Urinary bladder (tissue), 4 donors: ENCODE results near the gene CHML. TPM values are rescaled to one million over a fixed set of nuclear protein-coding genes. Genes with fewer than 3 reads are reported as not detected.
"Not testable (repeated sequence)": the region's sequence is repeated elsewhere in the genome, so short reads cannot be mapped to it uniquely, and the experiment has no call there.

Experiments
- DNase-seq: peaks from one replicate; pipeline ENCODE4 v3.0.0-alpha.2; 2015; ENCODE audit errors: extremely low spot score
- H3K27ac ChIP-seq: one replicate; pipeline ENCODE4 v1.5.1; 2013; ENCODE audit warnings: low read depth, mild to moderate bottlenecking, moderate library complexity
- H3K36me3 ChIP-seq: one replicate; pipeline ENCODE4 v1.6.1; 2013; ENCODE audit warnings: mild to moderate bottlenecking, moderate library complexity; ENCODE audit not compliant: insufficient read depth
- H3K4me1 ChIP-seq: one replicate; pipeline ENCODE4 v1.6.1; 2013; ENCODE audit warnings: mild to moderate bottlenecking, moderate library complexity; ENCODE audit not compliant: insufficient read depth
- H3K4me3 ChIP-seq: one replicate; pipeline ENCODE4 v1.5.1; 2013; ENCODE audit warnings: low read depth, low read length
- WGBS: extraction: QIAGEN DNeasy Blood & Tissue Kit; methylation state at CpG from one replicate; pipeline ENCODE4 v1.1.7; 2013; 5-methylcytosine and 5-hydroxymethylcytosine counted together
- polyA plus RNA-seq: library from polyadenylated mRNA; stranded (reverse); fragments of 200-250 nt; gene quantifications from one replicate; pipeline ENCODE4 v1.2.3, GENCODE V29; 2013
- total RNA-seq: library from RNA; depleted of rRNA; stranded (reverse); fragments of >200 nt; gene quantifications from one replicate; pipeline ENCODE4 v1.2.3, GENCODE V29; 2014
- donor health status: healthy with polysubstance abuse.
- donor health status: healthy.

CHML gene
- total and polyA plus RNA-seq, 2 donors: 4.2 to 21.8 TPM

DNA sequence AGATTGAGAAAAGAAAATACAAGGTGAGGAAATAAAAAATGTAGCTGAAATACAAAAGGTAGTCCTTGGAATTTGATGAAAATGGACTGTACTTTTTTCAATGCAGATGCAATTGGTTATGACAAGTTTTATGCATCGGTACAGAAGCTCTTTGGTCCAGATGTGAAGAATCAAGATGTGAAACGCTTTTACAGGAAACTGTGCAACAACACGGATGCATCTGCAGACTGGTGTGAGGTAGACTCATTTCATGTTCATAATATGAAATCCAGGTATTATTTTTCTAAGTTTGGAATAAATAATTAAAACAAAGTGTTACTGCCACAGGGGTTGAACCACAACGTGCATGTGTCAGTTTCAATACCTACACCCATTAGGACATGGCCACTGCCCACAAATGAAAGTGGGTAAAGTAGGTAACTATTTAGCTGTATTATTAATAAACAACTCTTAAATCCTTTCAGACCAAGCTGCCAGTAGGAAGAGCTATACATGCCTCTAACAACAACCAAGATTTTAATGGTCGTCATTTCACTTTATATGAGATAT, 20.3 kb upstream of the CHML start:
- Histone ChIP-seq H3K36me3 (no peaks in the 10 kb centered on the region), H3K4me3 (no peak overlapping the region), H3K4me1 (no peaks in the 10 kb centered on the region), H3K27ac (no peak overlapping the region)
- DNase-seq: no peak
- WGBS: 84% methylated on average over 5 of the region's 5 CpGs

DNA sequence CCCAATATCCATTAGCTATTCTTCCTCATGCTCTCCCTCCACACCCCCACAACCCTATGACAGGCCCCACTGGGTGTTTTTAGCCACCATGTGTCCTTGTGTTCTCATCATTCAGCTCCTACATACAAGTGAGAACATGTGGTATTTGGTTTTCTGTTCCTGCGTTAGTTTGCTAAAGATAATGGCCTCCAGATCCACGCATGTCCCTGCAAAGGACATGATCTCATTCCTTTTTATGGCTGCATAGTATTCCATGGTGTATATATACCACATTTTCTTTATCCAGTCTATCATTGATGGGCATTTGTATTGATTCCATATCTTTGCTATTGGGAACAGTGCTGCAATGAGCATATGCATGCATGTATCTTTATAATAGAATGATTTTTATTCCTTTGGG, 18.8 kb upstream of the CHML start:
- not testable (repeated sequence) for H3K36me3 ChIP-seq, H3K4me1 ChIP-seq, H3K4me3 ChIP-seq, DNase-seq, H3K27ac ChIP-seq
- 88% methylated on average over 2 of the region's 2 CpGs for WGBS

DNA sequence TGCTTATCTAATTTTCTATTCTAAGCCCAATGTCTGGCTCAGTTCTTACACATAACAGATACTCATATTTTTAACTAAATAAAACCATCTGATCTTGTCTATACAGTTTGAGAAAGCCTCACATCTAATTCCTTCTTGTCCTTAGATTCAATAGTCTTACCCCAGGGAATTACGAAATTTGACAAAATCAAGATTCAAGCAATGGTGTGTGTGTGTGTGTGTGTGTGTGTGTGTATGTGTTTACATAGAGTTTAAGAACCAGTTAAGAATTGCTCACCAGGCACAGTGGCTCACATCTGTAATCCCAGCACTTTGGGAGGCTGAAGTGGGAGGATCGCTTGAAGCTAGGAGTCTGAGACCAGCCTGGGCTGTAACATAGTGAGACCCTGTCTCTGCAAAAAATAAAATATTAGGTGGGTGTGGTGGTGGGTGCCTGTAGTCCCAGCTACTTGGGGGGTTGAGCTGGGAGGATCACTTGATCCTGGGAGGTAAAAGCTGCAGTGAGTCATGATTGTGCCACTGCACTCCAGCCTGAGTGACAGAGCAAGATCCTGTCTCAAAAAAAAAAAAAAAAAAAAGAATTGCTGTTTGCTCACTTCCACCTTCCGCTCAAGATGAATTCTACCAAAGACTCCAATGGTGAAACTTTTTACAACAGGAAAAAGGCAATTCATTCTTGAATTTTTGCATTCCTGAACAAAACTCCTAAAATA, 18.1 kb upstream of the CHML start:
- DNase-seq: no peak
- H3K36me3 ChIP-seq: no peaks in the 10 kb centered on the region
- no peak overlapping the region for H3K27ac ChIP-seq
- no peak overlapping the region for H3K4me3 ChIP-seq
- H3K4me1 ChIP-seq: no peaks in the 10 kb centered on the region
- WGBS: 88% methylated on average over 3 of the region's 3 CpGs

DNA sequence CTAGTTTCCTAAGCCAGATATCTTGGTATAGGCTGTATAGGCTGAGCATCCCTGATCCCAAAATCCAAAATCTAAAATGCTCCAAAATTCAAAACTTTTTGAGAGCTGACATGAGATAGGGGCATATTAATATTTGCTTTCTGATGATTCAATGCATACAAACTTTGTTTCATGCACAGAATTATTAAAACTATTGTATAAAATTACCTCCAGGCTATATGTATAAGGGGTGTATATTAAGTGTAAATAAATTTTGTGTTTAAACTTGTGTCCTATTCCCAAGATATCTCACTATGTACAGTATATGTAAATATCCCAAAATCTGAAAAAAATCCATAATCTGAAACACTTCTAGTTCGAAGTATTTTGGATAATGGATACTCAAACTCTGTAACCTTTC, 14.5 kb upstream of the CHML start:
- H3K4me1 ChIP-seq: no peaks in the 10 kb centered on the region

DNA sequence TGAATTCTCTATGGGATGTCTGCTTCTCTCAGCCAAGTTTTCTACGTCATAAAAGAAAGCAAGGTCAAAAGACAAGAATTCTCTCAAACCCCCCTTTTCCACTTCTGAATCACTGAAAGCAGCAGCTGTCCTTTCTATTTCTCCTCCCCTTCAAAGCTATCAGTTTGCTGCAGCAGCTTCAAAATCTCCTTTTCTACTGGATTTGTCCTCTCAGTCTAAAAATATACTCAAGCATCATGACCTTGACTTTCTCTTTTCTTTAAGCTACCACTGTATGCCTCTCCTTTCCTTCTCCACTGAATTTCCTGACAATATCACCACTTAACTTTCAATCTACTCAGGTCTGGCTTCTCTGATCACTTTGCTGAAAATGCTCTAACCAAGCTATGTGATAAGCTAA, 13.8 kb upstream of the CHML start:
- Histone ChIP-seq H3K4me3 (no peak overlapping the region), H3K36me3 (no peaks in the 10 kb centered on the region), H3K4me1 (no peaks in the 10 kb centered on the region), H3K27ac (no peak overlapping the region)
- no peak for DNase-seq
- WGBS: 52% methylated on average over 1 of the region's 1 CpG

More for the DNA sequence above, 14.5 kb upstream of the CHML start:
- Histone ChIP-seq H3K4me3 (no peak overlapping the region), H3K27ac (no peak overlapping the region), H3K36me3 (no peaks in the 10 kb centered on the region)
- no peak for DNase-seq
- WGBS: 90% methylated on average over 1 of the region's 1 CpG

DNA sequence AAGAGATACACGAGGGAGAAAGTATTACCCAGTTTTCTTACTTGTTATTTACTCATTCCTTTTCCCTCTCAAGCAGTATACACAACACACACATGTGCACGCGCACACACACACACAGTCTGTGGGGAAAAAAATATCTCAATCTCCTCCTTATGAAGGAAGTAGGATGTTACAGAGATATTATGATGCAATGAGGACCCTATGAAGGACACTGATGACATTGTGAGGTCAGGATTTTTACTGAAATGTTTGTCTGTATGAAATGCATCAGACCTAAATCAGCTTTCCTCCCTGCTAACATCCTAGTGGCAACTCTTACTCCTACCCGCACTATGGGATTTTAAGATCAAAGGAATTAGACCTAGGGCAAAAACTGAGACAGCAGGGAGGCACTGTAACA, 11.8 kb upstream of the CHML start, which contains the start of gene WDR64:
Gene WDR64 (plus strand): TSS at position 270 of the 400 bp plus-strand sequence. CDS start 204 bp downstream, outside the sequence.
- Histone ChIP-seq H3K4me3 (no peak within 1 kb of the TSS), H3K4me1 (no peaks in the 10 kb centered on the region), H3K27ac (no peak within 1 kb of the TSS), H3K36me3 (no peaks in the 10 kb centered on the region)
- WGBS: 89% methylated on average over 4 of the region's 4 CpGs
- no peak for DNase-seq

DNA sequence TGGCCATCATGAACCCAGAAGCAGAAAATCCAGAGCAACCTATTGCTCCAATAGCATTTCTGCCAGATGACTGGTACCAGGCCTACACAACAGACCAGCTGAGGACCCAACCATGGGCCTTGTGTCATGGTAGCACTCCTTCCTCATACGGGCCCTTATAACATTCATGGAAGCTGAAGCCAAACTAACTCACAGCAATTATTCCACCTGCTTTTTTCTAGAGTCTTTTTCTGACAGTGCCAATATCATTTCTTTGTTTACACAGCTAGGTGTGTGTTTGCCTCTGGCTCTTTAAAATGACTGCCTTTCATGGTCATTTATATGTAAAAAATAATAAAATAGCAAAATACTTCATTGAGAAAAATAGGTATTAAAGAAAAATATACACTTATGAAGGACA, 8.0 kb upstream of the CHML start:
- no peak for DNase-seq
- H3K4me3 ChIP-seq: no peak overlapping the region
- H3K36me3 ChIP-seq: no peaks in the 10 kb centered on the region
- H3K27ac ChIP-seq: no peak overlapping the region
- H3K4me1 ChIP-seq: no peaks in the 10 kb centered on the region
- 89% methylated on average over 1 of the region's 1 CpG for WGBS

DNA sequence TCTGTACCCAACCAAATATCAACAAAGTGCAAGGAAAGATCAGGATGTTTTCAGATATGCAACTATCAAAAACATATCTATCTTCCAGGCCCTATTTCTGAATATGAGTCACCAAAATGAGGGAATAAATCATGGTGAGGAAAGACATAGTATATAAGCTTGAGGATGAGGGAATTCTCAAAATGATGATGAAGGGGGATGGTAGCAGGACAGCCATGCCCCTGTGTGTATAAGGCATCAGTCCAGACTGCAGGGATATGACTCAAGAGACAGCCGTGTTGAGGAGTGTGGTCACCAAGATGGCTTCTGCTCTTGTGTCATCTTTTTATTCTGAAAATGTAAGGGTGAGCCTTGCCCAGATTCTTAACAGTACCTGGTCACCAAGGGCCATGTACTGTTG, 7.5 kb upstream of the CHML start:
- Histone ChIP-seq H3K27ac (no peak overlapping the region), H3K4me3 (no peak overlapping the region), H3K36me3 (no peaks in the 10 kb centered on the region), H3K4me1 (no peaks in the 10 kb centered on the region)
- DNase-seq: no peak
- WGBS: 75% methylated on average over 1 of the region's 1 CpG

DNA sequence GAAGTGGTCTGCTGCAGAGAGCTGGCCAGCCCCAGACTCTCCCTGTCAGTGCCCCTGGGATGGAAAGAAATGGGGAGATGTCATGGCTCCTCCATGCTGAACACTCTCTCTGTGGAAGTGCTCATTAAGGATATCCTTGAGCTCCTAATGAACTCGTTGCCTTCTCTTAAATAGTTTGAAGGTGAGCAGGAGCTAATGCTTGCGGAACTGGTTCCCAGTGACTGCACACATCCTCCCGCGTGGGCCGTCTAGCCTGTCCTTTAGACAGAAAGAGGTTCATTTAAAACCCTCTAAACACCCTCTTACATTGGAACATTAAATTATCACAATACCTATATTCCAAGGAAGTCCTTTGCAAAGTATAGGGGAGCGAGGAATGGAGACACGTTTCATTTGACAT, 6.0 kb upstream of the CHML start:
- Histone ChIP-seq H3K27ac (no peak overlapping the region), H3K4me3 (no peak overlapping the region), H3K4me1 (no peaks in the 10 kb centered on the region), H3K36me3 (no peaks in the 10 kb centered on the region)
- DNase-seq: no peak
- 80% methylated on average over 7 of the region's 7 CpGs for WGBS

DNA sequence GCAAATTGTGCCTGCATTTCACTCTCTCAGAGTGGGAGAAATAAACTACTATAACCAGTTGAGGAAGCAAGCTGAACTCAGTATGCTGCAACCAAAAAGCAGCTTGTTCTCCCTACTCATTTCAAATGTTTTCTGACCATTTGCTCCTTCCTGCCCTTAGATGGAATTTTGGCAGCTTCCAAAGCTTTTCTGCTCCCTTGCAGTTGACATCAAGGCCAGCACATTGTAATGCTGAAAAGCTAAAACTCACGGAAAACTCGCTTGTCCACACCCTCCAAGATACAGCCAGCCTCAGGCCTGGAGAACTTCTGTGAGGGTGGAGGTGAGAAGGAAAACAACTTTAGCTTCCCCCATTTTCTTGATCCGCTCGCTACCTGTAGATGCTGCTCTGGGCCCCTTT, 5.0 kb upstream of the CHML start:
- WGBS: 71% methylated on average over 4 of the region's 4 CpGs

DNA sequence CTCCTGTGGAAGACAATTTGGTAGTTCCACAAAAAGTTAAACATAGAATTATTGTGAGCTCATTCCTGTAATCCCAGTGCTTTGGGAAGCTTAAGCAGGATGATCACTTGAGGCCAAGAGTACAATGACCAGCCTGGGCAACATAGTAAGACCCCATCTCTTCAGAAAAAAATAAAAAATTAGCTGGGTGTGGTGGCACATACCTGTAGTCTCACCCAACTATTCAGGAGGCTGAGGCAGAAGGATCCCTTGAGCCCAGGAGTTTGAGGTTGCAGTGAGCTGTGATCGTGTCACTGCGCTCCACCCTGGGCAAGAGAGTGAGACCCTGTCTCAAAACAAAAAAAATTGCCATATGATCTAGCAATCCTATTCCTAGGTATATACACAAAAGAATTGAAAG, 4.1 kb upstream of the CHML start:
- DNase-seq: no peak
- 97% methylated on average over 2 of the region's 2 CpGs for WGBS
- no peaks in the 10 kb centered on the region for H3K36me3 ChIP-seq

More for the DNA sequence above, 5.0 kb upstream of the CHML start:
- Histone ChIP-seq H3K4me3 (no peak overlapping the region), H3K36me3 (no peaks in the 10 kb centered on the region), H3K4me1 (no peaks in the 10 kb centered on the region), H3K27ac (no peak overlapping the region)
- no peak for DNase-seq

DNA sequence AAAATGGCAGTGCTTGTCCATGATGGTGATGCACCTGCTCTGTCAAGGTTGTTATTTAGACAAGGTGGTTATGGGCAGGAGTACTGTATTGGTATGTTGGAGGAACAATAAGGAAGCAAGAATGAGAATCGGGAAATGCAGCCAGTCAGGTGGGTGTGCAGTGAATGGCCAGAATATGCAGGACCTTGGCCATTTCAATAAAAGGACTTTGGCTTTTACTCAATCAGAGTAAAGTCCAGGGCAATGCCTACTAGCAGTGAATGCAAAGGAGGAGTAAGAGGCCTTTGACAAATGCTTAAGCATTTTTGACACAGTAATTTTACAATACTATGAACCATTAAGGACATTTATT, 2.4 kb upstream of the CHML start:
- Histone ChIP-seq H3K27ac (no peak overlapping the region), H3K4me3 (no peak overlapping the region), H3K36me3 (no peaks in the 10 kb centered on the region), H3K4me1 (no peaks in the 10 kb centered on the region)
- no peak for DNase-seq
- 98% methylated on average over 1 of the region's 1 CpG for WGBS

More for the DNA sequence above, 4.1 kb upstream of the CHML start:
- H3K4me3 ChIP-seq: no peak overlapping the region
- H3K27ac ChIP-seq: no peak overlapping the region
- no peaks in the 10 kb centered on the region for H3K4me1 ChIP-seq

DNA sequence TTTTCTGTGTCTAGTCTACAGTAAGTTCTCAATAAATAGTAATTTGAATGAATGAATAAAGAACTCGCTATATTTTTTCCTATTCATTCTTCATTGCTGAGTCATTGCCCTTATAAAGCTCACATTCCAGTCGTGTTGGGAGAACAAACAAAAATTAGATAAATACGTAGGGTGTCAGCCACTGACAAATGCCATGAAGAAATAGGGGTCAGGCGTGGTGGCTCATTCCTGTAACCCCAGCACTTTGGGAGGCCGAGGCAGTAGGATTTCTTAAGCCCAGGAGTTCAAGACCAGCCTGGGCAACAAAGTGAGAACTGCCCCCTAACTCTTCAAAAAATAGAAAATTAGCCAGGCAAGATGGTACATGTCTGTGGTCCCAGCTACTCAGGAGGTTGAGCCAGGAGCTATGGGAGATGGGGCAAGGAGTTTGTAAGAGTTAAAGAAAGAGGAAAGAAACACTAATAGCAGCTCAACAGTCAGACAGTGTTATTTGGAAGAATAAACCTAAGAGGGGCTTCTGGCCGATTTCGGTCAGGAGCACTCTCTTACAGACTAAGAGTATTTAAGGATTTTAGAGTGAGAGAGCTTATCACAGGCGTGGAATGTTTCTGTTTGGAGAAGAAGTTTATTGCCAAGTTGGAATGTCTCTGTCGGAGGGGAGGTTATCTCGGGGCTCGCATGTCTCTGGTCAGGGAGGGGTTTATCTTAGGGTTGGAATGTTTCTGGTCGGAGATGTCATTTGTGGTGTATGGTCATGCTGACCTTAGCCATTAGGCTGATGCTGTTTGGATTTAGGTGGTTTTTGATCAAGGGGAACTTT, 1.8 kb upstream of the CHML start:
- 57% methylated on average over 12 of the region's 12 CpGs for WGBS
- no peaks in the 10 kb centered on the region for H3K36me3 ChIP-seq
- no peak overlapping the region for H3K27ac ChIP-seq
- DNase-seq: no peak
- no peaks in the 10 kb centered on the region for H3K4me1 ChIP-seq
- H3K4me3 ChIP-seq: no peak overlapping the region
